AG08395 (cell line): Measurements from ENCODE around the gene CCR4.
A peak's percentile ranks its signal among the peaks of the same experiment; 100 is the strongest.
"Not testable (repeated sequence)": the region's sequence is repeated elsewhere in the genome, so short reads cannot be mapped to it uniquely, and the experiment has no call there.

Source experiments
- DNase-seq: peaks from one replicate; pipeline ENCODE4 v3.0.0; 2012; ENCODE audit warnings: mixed read lengths, low spot score

Gene CCR4

GRCh38 chr3:32952369-32953077, 1.1 kb downstream of the CCR4 start:
- no peak for DNase-seq

GRCh38 chr3:32954506-32954905, 3.1 kb downstream of the CCR4 start:
- no peak for DNase-seq

GRCh38 chr3:32956750-32957570, 5.5 kb downstream of the CCR4 start:
- DNase-seq = no peak

GRCh38 chr3:32958509-32958908, 7.1 kb downstream of the CCR4 start:
- DNase-seq = no peak

GRCh38 chr3:32959371-32959770, 7.9 kb downstream of the CCR4 start:
- no peak for DNase-seq

- no peak for DNase-seq
Observed at GRCh38 chr3:32960404-32961170, 9.1 kb downstream of the CCR4 start.

GRCh38 chr3:32961189-32961715, 9.8 kb downstream of the CCR4 start:
- DNase-seq = no peak

GRCh38 chr3:32963871-32964270, 12.4 kb downstream of the CCR4 start:
- no peak for DNase-seq

- not testable (repeated sequence) for DNase-seq
Observed at GRCh38 chr3:32964781-32965180, 13.3 kb downstream of the CCR4 start.

- not testable (repeated sequence) for DNase-seq
Observed at GRCh38 chr3:32965617-32966213, 14.3 kb downstream of the CCR4 start.

GRCh38 chr3:32966627-32967026, 15.2 kb downstream of the CCR4 start:
- DNase-seq = not testable (repeated sequence)

GRCh38 chr3:32968166-32968919, 16.9 kb downstream of the CCR4 start:
- no peak for DNase-seq

GRCh38 chr3:32968920-32969389, 17.5 kb downstream of the CCR4 start:
- no peak for DNase-seq

GRCh38 chr3:32969656-32970055, 18.2 kb downstream of the CCR4 start:
- no peak for DNase-seq

GRCh38 chr3:32971291-32971690, 19.8 kb downstream of the CCR4 start:
- not testable (repeated sequence) for DNase-seq

GRCh38 chr3:32972482-32973146, 21.2 kb downstream of the CCR4 start:
- no peak for DNase-seq

- DNase-seq = peak; percentile 19
Observed at GRCh38 chr3:32973982-32974381, 22.5 kb downstream of the CCR4 start.

- no peak for DNase-seq
Observed at GRCh38 chr3:32975891-32976595, 24.6 kb downstream of the CCR4 start.

- no peak for DNase-seq
Observed at GRCh38 chr3:32977861-32978260, 26.4 kb downstream of the CCR4 start.

GRCh38 chr3:32978331-32978730, 26.9 kb downstream of the CCR4 start:
- DNase-seq = no peak
